Measurements from ENCODE around the gene ZBTB20.

DNA sequence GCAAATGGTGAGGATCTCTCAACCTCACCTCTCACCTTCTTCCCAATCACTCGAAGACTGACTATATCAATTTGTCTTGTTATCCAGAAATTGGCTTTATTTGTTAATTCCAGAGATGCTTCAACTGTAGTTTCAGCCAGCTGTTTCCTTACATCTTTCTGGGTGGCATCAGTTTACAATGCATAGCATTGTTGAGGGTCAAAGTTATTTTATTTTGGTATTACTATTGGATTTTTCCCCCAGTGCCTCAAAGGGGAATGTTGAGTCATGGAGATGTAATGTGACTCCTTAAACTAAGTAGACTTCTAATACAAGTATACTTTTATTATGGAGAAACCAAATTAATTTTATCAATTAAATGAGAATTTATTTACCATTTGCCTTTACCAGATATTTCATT lies 501.7 kb downstream of the ZBTB20 start:
- TF ChIP-seq, protein P1, sequence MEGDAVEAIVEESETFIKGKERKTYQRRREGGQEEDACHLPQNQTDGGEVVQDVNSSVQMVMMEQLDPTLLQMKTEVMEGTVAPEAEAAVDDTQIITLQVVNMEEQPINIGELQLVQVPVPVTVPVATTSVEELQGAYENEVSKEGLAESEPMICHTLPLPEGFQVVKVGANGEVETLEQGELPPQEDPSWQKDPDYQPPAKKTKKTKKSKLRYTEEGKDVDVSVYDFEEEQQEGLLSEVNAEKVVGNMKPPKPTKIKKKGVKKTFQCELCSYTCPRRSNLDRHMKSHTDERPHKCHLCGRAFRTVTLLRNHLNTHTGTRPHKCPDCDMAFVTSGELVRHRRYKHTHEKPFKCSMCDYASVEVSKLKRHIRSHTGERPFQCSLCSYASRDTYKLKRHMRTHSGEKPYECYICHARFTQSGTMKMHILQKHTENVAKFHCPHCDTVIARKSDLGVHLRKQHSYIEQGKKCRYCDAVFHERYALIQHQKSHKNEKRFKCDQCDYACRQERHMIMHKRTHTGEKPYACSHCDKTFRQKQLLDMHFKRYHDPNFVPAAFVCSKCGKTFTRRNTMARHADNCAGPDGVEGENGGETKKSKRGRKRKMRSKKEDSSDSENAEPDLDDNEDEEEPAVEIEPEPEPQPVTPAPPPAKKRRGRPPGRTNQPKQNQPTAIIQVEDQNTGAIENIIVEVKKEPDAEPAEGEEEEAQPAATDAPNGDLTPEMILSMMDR (IDR thresholded peaks at IDR 0.05) = no peak
- TF ChIP-seq POLR2AphosphoS5 (IDR thresholded peaks at IDR 0.05) = no peak
- no peak for TF ChIP-seq POLR2A (IDR thresholded peaks at IDR 0.05)
